ENCODE measurements around the gene CREBBP.

- no peak for TF ChIP-seq TAF1 (IDR thresholded peaks at IDR 0.05; ENCODE audit: low read depth)
- TF ChIP-seq YY1 (IDR thresholded peaks at IDR 0.05; ENCODE audit: low read depth) = no peak
- TF ChIP-seq TEAD4 (IDR thresholded peaks at IDR 0.05) = no peak
Measured at GRCh38 chr16:3814755-3815154, 65.8 kb downstream of the CREBBP start.

Measured in Ishikawa (cell line).